GM06990 (cell line): ENCODE results near the gene HOMER3.

Source experiments
- DNase-seq: peaks from one replicate; pipeline ENCODE4 v3.0.0-alpha.2; 2011; ENCODE audit not compliant: insufficient read length; ENCODE audit errors: extremely low read depth
- H3K27me3 ChIP-seq: replicated peaks from 2 replicates; pipeline ENCODE4 v1.6.0; 2011; ENCODE audit warnings: low read length; ENCODE audit not compliant: control insufficient read depth, insufficient read depth
- H3K36me3 ChIP-seq: 2 replicates; pipeline ENCODE4 v1.5.1; 2011; ENCODE audit warnings: low read length; ENCODE audit not compliant: control insufficient read depth, insufficient read depth
- H3K4me3 ChIP-seq: replicated peaks from 2 replicates; pipeline ENCODE4 v1.5.1; 2011; ENCODE audit warnings: low read depth, mild to moderate bottlenecking, control low read depth, low read length
- CTCF ChIP-seq: IDR thresholded peaks from 2 replicates; pipeline ENCODE4 v1.5.1; 2011; ENCODE audit warnings: low read length, control low read depth, mild to moderate bottlenecking, inconsistent platforms; ENCODE audit not compliant: insufficient read depth, poor library complexity, severe bottlenecking

HOMER3 gene

GRCh38 chr19:18900700-18901481 is 40.1 kb downstream of the HOMER3 start:
- peaks cover 47% of the 10 kb centered on the region for H3K36me3 ChIP-seq
- no peak for TF ChIP-seq CTCF
- H3K27me3 ChIP-seq, result no peaks in the 10 kb centered on the region
- DNase-seq, result no peak
- H3K4me3 ChIP-seq, result no peak overlapping the region

- DNase-seq, result no peak
- H3K27me3 ChIP-seq, result no peaks in the 10 kb centered on the region
- no peak for TF ChIP-seq CTCF
Measured at GRCh38 chr19:18899624-18900560, 41.1 kb downstream of the HOMER3 start.

GRCh38 chr19:18898607-18899408 is 42.2 kb downstream of the HOMER3 start:
- no peak for DNase-seq
- H3K36me3 ChIP-seq, result peaks cover 30% of the 10 kb centered on the region
- H3K27me3 ChIP-seq, result no peaks in the 10 kb centered on the region; the same call in 1 of the 2 replicates
- TF ChIP-seq CTCF, result no peak
- no peak overlapping the region for H3K4me3 ChIP-seq

More at GRCh38 chr19:18899624-18900560, 41.1 kb downstream of the HOMER3 start:
- no peak overlapping the region for H3K4me3 ChIP-seq
- peaks cover 38% of the 10 kb centered on the region for H3K36me3 ChIP-seq

- peaks cover 23% of the 10 kb centered on the region for H3K36me3 ChIP-seq
- no peak for TF ChIP-seq CTCF
- no peak for DNase-seq
- H3K4me3 ChIP-seq, result no peak overlapping the region
- no peaks in the 10 kb centered on the region; the same call in 1 of the 2 replicates for H3K27me3 ChIP-seq
Measured at GRCh38 chr19:18898081-18898606, 42.9 kb downstream of the HOMER3 start.
